ENCODE measurements around the gene MMP14.

DNA sequence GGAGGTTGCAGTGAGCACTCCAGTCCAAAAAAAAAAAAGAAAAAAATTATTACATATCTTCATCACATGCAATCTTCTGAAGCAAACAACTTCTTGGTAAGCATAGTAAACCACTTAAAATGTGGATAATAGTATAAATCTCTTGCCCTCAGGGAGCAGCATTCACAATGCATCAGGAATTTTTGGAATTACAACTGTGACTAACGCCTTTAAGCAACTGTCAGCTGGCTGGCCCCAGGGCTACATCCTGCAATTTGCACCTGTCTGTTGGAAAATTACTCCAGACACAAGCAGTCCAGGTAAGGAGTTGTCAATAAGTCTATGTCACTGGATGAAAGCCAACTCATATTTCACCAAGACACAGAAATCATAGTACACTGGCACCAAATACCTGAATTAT, 15.7 kb upstream of the MMP14 start:
- TF ChIP-seq, protein P1, sequence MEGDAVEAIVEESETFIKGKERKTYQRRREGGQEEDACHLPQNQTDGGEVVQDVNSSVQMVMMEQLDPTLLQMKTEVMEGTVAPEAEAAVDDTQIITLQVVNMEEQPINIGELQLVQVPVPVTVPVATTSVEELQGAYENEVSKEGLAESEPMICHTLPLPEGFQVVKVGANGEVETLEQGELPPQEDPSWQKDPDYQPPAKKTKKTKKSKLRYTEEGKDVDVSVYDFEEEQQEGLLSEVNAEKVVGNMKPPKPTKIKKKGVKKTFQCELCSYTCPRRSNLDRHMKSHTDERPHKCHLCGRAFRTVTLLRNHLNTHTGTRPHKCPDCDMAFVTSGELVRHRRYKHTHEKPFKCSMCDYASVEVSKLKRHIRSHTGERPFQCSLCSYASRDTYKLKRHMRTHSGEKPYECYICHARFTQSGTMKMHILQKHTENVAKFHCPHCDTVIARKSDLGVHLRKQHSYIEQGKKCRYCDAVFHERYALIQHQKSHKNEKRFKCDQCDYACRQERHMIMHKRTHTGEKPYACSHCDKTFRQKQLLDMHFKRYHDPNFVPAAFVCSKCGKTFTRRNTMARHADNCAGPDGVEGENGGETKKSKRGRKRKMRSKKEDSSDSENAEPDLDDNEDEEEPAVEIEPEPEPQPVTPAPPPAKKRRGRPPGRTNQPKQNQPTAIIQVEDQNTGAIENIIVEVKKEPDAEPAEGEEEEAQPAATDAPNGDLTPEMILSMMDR (IDR thresholded peaks at IDR 0.05): no peak
- no peak for TF ChIP-seq POLR2A (IDR thresholded peaks at IDR 0.05)

Measured in testis (tissue), 2 donors.